Stimulated activated CD8-positive, alpha-beta memory T cell treated with anti-CD3 and anti-CD28 coated beads, Interleukin-15, amount 100 ng/mL, for 4 hours (primary cell): Measurements from ENCODE around the gene PRR5L.

Experiments
- DNase-seq, 2 donors: peaks; one replicate each; pipeline ENCODE4 v3.0.0-alpha.2; 2020; ENCODE audit warnings: low read depth in 2 of 2

The PRR5L gene, protein sequence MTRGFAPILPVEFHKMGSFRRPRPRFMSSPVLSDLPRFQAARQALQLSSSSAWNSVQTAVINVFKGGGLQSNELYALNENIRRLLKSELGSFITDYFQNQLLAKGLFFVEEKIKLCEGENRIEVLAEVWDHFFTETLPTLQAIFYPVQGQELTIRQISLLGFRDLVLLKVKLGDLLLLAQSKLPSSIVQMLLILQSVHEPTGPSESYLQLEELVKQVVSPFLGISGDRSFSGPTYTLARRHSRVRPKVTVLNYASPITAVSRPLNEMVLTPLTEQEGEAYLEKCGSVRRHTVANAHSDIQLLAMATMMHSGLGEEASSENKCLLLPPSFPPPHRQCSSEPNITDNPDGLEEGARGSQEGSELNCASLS

DNA sequence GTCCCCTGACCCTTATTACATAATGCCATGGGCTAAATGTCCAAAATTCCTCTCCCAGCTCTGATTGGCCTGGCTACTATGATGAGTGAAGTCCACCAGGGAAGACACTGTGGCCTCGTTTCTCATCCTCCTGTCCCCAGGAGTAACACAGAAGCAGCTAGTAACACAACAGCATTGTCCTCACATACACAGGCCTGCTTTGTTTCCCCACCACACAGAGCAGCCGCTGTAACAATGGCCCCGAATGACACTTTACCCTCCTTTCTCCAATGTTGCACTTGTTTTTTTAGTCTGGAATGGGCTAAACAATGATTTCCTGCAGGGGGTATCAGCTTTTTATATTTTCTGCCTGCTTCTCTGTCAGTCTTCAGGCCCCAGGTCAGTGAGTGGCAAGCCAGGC, at the start of gene PRR5L:
Gene PRR5L, plus strand, starts transcription at position 363 of the 400 bp plus-strand sequence. CDS start 104,834 bp downstream, outside the sequence.
- DNase-seq, result no peak

DNA sequence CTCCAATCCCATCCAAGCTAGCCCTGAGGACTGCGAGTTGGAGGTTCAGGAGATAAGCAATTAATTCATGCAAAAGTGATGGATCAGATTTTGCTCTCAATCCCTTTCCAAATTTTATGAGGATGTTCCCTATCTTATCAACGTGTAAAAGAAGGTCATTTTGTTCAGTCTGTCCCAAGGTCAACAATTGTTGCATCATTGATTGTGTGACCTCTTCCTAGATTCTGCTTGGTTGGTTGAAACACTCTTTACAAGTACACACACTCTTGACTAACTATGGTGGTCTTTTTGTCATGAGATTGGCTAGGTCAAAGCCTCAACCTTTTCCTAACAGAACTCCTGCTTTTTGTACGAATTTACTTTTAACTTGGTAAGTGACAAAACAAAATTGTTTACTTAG, 48.6 kb upstream of the PRR5L start:
- no peak for DNase-seq

DNA sequence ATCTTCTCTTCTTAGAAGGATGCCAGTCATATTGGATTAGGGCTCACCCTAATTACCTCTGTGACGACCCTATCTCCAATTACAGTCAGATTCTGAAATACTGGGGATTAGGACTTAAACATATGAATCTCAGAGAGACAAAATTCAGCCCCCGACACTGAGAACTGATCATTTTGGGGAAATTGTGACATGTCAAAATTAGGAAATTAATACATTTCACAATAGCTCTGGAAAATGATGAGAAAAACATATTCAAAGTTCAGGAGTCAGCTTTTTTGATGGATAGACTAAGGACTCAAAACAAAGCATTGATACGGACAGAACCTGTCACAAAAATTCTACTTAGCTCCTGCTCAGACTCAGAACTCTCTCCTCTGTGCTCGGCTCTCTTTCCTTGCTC, 47.7 kb upstream of the PRR5L start:
- no peak for DNase-seq

DNA sequence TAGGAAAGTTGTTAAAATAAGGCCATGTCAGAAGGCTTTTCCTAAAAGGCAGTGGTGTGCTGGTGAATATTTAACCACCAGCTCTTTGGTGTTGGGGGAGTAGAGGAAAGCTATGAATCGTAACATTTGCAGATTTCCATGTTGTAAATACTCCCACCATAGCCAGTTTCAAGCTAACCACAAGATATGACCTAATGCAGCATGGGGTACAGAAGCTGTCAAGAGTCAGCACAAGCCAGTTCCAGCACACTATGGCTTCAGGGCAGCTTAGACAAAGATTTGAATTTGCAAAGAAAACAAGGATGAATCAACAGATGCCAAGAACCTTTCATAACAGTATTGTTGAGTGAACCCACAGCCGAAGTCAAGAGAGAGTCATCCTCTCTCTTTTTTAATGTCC, 46.8 kb upstream of the PRR5L start:
- DNase-seq, result no peak

DNA sequence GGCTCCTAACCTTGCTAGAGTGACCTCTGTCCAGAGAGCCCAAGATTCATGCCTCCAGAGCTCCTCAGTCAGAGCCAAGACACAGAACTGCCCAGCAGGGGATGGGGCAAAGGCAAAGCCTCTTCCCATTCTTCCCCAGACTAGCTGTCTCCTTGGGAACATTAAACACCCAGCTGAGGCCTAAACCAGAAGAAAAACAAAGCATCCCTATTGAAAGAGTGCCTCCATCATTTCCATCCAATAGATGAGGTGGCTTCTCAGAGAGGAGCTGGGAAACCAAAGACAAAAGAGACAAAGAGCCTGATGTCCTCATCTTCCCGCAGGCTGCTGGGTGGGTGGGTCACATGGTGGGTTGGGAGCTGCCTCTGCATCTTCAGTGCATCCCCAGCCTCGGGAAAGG, 44.3 kb upstream of the PRR5L start:
- DNase-seq, result no peak

DNA sequence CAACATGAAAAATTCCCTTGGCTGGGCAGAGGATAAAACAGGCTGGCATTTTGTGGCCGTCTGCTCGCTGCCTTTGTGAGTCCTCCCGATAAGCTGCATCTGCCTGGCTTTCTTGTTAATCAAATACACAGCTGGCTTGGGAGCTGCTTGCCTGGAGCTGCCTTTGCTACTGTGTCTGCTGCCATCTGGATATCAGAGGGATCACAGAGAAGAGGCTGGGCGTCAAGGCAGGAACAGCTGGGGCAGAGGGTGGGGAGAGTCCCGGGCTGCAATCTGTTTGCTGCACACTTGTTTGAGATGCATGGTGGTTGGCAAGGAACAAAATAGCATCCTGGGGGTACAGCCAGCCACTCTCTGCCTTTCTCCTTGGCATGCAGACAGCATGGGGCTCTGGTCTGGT, 42.9 kb upstream of the PRR5L start:
- DNase-seq, result no peak

DNA sequence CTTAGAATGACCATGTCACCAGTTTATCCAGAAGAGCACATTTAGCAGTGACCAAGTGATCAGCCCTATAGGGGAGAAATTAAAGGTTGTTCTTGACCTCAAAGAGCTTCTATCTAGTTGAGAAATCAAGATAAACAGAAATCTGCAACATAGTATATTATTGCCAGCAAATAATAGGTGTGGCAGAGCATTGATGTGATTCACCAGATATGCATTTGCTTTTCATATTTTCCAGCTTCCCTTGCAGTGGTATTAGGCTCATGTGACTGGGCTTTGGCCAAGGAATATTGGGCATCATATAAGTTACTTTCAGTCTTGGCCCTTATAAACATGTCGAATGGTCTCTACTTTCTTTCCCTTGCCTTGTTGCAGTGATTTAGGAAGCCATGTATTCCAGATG, 41.4 kb upstream of the PRR5L start:
- DNase-seq, result no peak

DNA sequence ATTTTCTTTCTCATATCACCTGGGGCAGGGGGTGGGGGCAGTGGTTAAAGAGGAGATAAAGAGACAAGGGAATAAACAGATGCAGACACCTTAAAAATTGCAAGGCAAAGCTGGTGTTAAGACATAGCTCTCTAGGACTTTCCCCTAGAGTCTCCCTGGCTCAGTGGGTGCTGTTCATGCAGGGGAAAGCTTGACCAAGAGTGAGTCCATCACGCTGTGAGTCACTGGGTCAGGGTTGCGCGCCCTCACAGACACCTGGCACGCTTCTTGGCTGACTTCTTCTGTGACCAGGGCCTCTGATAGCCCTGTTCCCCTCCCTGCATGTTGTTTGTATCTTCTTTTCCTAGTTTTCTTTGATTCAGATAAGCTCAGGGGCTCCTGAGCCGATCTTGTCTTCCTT, 38.7 kb upstream of the PRR5L start:
- DNase-seq, result no peak

DNA sequence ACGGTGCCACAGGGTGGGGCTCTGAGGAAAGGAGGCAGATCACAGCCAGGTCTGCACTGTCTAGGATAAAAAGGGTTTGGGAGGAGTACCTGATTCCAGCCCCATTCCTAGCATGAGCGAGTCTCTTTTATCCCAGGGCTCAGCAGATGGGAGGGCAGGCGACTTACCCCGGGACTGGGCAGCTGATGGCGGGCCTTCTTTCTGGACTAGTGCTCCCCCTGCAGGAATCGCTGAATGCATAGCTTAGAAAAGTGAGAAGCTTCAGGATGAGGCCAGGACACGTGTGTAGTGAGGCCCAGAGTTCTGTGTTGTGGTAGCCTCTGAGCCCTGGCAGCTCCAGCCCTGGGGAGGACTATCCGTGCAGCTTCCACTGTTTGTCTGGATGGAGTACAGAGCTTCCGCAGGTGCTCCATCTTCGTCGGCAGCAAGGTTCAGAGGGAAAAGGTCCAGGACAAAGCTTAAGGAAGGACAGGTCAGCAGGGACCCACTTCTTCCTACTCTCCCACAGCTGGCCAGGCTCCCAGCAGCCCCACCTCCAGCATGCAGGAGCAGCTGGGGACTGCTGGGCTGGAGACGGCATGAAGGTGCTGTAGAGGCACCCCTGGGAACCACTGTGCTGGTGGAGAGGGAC, 37.2 kb upstream of the PRR5L start:
- DNase-seq, result no peak

DNA sequence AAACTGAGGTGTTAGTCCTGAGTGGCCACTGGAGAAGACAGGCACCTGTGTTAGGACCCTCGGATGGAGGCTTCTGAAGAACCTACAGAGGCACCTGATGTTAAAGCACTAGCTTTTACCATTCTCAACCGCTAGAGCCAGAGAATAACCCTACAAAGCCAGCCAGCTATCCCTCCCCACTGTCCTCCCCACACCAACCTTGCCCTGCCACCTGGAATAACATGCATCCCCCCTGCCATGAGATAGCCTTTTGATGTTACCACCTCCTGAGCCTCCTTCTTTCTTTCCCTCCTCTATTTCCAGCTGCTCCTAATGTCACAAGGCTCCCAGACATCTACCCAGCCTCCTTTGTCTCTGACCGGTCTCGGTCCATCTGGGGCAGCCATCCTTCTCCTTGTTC, 35.0 kb upstream of the PRR5L start:
- no peak for DNase-seq

DNA sequence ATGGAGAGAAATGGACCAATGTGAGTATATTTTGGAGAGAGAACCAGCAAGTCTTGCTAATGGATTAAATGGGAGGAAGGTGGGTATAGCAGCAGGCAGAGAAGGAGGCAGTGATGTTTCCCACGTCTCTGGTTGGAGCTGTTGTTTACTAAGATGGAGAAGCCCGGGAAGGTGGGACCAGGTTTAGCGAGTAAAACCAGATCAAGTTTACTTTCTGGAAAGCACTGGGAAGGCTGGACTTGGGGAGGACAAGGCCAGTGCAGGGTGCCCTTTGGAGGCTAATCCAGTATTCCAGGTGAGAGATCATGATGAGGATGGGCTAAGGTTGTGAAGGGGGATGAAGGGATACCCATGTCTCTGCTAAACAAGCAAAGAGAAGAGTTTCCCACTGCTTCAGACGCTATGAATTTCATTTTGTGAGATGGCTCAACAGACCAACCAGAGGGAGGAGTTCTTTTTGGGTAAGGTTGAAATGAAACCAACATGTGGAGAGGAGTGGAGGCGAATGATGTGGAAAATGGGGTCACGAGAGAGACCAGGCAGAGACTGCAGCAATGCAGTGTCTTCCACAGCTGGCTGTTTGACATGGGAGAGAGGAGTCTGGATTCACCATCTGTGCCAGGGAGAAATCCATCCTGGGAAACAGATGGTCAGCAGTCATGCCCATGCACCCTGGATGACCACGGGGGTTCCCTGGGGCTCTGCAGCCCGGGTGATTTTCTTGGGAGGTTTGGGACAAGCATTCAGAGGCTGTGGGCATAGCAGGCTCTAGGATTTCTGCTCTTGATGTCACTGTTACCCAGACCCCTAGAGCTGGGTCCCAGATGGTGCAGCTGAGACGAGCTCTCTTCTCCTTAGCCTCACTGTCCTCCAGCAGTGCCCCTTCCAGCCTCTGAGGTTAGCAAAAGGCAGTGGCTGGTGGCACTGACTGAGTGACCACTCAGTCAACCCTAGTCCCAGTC, 31.8 kb upstream of the PRR5L start:
- DNase-seq, result no peak

DNA sequence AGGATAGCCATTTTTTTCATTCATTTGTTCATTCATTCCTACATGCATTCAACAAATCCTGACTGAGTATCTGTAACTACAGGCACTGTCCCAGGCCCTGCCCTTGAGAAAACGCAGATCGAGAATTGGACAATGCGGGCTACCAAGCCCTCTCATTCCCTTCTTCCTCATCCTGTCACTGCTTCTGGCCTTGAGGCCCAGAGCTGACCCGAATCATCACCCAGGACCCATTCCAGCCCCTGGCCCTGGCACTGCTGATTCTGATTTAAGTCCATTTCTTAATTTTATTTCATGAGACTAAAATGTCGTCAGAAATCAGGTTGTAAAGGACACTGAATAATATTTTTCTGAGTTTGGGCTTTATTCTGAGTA, 31.1 kb upstream of the PRR5L start:
- no peak for DNase-seq

DNA sequence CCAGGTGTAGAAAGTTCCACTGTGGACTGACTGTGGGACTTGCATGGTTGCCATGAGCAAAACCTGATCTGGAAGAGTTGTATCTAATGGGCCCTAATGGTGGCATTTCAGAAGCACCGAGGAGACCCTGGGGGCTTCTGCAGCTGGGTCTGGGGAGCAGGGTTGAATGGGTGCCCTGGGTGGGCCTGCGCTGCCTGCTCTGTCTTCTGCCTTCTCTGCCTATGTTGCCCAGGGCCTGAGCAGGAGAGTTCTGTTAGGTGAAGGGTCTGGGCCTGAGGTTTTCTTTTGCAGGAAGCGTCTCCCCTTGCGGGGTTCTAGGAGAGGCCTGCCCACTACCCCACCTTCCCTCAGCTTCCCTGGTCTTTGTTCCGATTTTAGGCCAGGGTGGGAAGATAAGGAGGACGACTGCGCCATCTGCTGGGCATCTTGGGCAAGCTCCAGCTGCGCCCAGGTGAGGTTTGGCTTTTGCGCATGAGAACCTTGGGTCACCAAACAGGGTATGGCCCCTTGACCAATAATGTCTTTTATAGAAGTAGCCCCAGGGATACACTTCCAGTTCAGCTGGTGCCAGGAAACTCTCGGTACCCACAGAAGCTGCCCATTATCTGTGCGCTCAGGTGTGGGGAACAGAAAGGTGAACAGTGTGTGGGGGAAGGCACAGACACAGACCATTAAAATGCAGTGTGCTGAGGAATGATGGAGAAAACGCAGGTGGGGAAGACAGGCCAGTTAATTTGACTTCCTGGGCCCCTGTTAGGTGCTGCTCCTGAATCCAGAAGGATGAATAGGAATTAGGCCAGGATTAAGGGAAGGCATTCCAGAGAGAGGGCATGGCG, 30.1 kb upstream of the PRR5L start:
- DNase-seq, result peak in 1 of 2 donors; percentile 11

DNA sequence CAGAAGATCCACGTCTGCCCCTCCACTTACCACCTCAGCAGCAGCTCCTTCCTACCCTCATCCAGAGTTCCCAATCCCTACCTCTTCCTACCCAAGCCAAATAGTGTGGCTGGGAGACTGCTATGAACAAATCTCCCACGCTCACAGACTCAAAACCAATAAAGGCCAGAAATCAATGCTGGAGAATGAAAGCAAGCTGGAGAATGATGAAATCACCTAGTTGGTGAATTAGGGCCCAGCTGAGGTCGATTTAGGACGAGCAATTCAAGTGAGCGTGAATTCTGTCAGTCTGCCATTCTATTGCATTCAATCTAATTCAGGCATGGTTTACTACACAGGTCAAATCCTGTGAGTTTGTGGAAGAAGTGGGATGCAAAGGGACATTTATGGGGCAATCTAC, 29.3 kb upstream of the PRR5L start:
- DNase-seq, result no peak

DNA sequence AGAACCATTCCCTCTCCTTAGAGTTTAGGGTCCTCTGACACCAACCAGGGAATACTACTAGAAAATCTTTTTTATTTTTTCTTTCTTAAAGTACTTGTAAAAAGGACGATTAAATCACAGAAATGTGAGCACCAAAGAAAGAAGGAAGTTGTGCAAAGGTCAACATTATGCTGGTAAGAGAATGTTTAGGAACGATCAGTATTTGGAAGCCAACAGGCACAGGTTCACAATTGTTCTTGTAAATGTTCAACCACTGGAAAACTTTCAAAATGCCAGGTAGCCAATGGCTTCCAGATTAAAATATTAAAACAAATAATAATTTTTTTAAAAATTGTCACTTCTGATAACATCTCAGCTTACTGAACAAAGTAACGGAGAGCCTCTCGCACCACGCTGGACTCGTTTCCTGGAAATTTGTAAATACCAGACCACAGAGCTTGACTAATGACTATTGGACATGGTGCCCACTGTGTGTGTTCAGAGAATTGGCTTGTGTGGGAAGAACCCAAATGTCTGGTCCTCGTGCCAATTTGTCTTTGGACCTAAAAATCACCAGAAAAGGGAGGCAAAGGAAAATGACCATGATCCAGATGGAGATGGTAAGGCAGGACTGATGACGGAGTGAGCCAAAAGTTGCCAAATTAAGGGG, 27.6 kb upstream of the PRR5L start:
- DNase-seq, result no peak

DNA sequence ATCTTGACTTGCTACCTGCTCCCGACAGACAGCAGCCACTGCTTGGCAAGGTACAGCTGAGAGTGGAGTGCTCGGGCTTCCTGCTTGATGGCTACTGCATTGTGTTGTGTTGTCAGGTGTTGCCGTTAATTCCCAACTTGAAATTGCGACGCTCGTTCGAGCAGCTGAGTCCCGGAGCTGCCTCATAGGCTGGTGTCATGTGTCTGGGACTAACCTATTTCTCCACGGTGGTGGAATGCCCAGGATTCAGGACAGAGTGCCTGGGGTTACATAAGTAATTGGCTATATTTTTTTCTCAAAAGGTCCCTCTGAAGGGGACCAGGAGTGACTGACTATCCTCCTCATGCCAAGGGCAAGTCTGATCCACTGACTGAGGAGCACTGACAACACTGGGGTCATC, 25.4 kb upstream of the PRR5L start:
- no peak for DNase-seq

DNA sequence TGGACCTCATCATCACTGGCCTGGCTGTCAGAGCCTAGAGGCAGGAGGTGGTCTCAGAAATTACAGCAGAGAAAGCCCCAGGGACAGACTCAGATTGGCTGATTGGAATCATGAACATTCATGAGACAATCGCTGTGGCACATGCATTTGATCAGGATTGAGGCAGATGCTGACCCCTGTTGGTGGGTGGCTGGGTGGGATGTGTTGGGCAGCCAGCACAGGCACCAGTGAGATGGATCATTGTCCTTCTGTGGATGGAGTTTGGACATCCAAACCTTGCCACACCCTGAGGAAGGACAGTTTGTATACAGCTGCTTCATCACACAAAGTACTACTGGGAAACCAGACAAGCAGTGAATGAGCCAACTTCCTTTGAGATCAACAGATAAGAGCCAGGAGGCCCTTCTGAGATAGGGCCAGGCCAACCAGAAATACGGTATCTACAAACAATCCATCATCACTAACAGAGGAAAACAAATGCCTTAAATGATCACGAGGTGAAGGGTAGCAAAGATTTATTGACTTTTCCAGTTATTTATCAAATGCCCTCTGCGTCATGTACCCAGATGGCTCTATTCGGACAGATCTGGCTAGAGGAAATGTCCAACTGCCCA, 24.2 kb upstream of the PRR5L start:
- DNase-seq, result no peak

DNA sequence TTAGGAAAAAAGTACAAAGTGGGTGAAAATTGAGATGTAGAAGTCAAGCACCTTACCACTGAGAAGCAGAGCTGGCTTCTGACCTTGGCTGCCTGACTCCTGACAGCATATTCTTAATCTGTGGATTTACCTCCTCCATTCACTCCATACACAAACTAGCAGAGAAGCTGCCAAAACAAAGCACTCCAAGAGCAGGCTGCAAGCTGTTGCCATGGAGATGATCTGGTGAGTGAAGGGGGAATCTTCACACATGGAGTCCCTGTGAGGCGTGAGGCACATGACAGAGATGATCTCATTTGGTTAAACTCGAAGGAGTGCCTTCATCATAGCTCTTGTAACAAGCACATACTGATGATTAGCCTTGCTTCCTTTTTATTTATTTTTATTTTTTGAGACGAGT, 23.0 kb upstream of the PRR5L start:
- no peak for DNase-seq

DNA sequence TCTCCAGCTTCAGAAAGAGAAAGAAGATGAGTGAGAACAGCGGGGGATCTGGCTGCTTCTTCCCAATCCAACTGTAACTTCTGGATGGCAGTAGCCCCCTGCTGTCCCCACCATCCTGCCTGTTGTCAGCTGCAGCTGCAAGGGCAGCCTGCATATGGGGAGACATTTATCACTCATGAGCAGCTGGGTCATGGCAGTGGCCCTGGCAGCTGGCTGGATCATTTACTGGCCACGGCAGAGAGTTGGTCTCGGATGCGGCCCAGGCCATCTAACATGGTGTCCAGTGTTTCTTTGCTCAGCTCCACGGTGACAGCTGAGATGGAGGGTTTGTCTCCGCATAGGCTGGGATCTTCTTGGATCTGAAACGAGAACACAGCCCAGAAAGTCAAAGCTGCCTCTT, 21.7 kb upstream of the PRR5L start:
- DNase-seq, result no peak

DNA sequence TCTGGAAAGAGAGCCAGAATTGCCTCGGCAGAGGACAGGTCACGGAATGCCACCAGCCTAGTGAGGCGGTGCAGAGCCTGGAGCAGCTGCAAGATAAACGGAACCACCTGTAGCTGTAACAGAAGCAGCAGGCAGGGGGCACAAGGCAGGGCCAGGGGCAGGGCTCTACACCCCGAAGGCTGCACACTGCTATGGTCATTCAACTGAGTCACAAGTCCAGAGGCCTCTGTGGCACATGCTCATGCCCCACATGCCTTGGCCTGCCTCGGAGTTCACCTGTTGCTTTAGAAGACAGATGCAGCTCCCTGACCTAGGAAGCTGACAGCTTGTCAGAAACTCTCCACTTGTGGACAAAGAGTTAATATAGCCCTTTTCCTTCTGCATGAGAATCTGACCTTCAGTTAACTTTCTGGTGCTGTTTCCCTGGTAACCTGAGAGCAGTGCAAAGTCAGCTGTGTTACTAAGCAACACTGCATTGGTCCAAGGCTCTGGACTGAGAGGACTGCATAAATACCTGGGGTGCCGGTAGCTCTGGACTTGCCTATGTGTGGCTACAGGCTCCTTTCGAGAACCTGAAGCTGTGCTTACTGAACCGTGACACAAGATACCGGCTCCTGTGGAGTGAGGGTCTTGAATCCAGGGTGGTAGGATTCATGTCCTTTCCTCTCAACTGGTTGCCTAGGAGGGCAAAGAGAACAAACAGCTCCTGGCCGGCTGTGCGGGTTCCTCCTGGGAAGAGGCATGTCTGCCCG, 17.4 kb upstream of the PRR5L start:
- no peak for DNase-seq
